Gastroesophageal sphincter (tissue), 4 donors: ENCODE measurements around the gene TMEM255B. TPM values are rescaled to one million over a fixed set of nuclear protein-coding genes. Genes with fewer than 3 reads are reported as not detected.

Experiments used
- ATAC-seq: fragments of 150-250 bp; one replicate; pipeline ENCODE4 v1.9.1; 2016; ENCODE audit warnings: mild to moderate bottlenecking, moderate library complexity
- H3K27ac ChIP-seq, 4 donors: fragments of 200-600 bp; sonication (generic) in 3 of 4; 1 replicate in 3 of 4; 2 replicates in 1 of 4; pipeline ENCODE4 v1.5.1; 2016 to 2019
- H3K27me3 ChIP-seq: fragments of 200-600 bp; sonication (generic); one replicate; pipeline ENCODE4 v1.5.1; 2019
- H3K36me3 ChIP-seq, 2 donors: fragments of 200-600 bp; sonication (generic); one replicate each; pipeline ENCODE4 v1.5.1; 2019; ENCODE audit warnings: control low read depth in 1 of 2
- H3K4me1 ChIP-seq, 3 donors: fragments of 200-600 bp; sonication (generic); 1 replicate in 2 of 3; 2 replicates in 1 of 3; pipeline ENCODE4 v1.5.1; 2016 to 2019; ENCODE audit warnings: control low read depth in 2 of 3
- H3K4me3 ChIP-seq, 2 donors: fragments of 200-600 bp; sonication (generic); one replicate each; pipeline ENCODE4 v1.5.1; 2019; ENCODE audit warnings: mild to moderate bottlenecking in 1 of 2, moderate library complexity in 1 of 2
- H3K9me3 ChIP-seq, 3 donors: fragments of 200-600 bp; sonication (generic); one replicate each; pipeline ENCODE4 v1.5.1; 2017 to 2019; ENCODE audit warnings: control low read depth in 2 of 3
- CTCF ChIP-seq, 4 experiments: fragments of 200-600 bp in 2 of 4; fragments of 450-650 bp in 2 of 4; sonication (generic) in 1 of 4; IDR thresholded peaks; one replicate each; pipeline ENCODE4 v1.5.1; 2017 to 2019; ENCODE audit warnings: antibody characterized with exemption in 4 of 4, mild to moderate bottlenecking in 2 of 4, moderate library complexity in 2 of 4
- EP300 ChIP-seq: sonication (generic); formaldehyde crosslinking; IDR thresholded peaks from one replicate; pipeline ENCODE4 v1.6.1; 2017; ENCODE audit warnings: antibody characterized with exemption, mild to moderate bottlenecking
- POLR2A ChIP-seq, 2 donors: fragments of 450-650 bp; IDR thresholded peaks; one replicate each; pipeline ENCODE4 v1.6.1; 2017; ENCODE audit warnings: antibody characterized with exemption in 2 of 2, mild to moderate bottlenecking in 2 of 2, moderate library complexity in 1 of 2
- POLR2AphosphoS5 ChIP-seq: sonication (generic); formaldehyde crosslinking; IDR thresholded peaks from one replicate; pipeline ENCODE4 v1.6.1; 2017; ENCODE audit warnings: antibody characterized with exemption
- WGBS, 2 donors: methylation state at CpG; one replicate each; pipeline ENCODE4 v1.1.5; 2018; ENCODE audit warnings: low coverage in 1 of 2; 5-methylcytosine and 5-hydroxymethylcytosine counted together
- total RNA-seq, 4 donors: library from RNA; depleted of rRNA; stranded (reverse); fragments of >200 nt; gene quantifications; one replicate each; pipeline ENCODE4 v1.1.0, GENCODE V29; 2016

Gene TMEM255B
- total RNA-seq, 4 donors from 2014 or later: 4.9 to 13.2 (median 7.8) TPM

- no peak for ATAC-seq
- no peak overlapping the region for H3K27ac ChIP-seq
- H3K27me3 ChIP-seq: no peaks in the 10 kb centered on the region
- H3K36me3 ChIP-seq: peaks cover 0 to 27% of the 10 kb centered on the region in 2 donors
- H3K4me1 ChIP-seq: no peaks in the 10 kb centered on the region
- TF ChIP-seq POLR2AphosphoS5 (no peak), POLR2A (IDR thresholded peaks at IDR 0.05) (no peak), EP300 (no peak), CTCF (IDR thresholded peaks at IDR 0.05) (no peak)
- H3K9me3 ChIP-seq: no peaks in the 10 kb centered on the region
- H3K4me3 ChIP-seq: no peak overlapping the region
- 74 to 86% methylated on average over 12 to 19 of the region's 20 CpGs for WGBS, 2 donors
These were observed 37.4 kb downstream of the TMEM255B start for GRCh38 chr13:113796211-113796963.

- H3K4me1 ChIP-seq: peaks cover 0 to 7% (median 2%) of the 10 kb centered on the region in 3 donors
- peaks cover 0 to 27% of the 10 kb centered on the region in 2 donors for H3K36me3 ChIP-seq
- H3K4me3 ChIP-seq: no peak overlapping the region
- WGBS, 2 donors: 76 to 100% methylated on average over 6 to 8 of the region's 30 CpGs
- no peaks in the 10 kb centered on the region for H3K9me3 ChIP-seq
- H3K27ac ChIP-seq: no peak overlapping the region
- H3K27me3 ChIP-seq: no peaks in the 10 kb centered on the region
- TF ChIP-seq EP300 (no peak), POLR2AphosphoS5 (no peak), POLR2A (IDR thresholded peaks at IDR 0.05) (no peak), CTCF (IDR thresholded peaks at IDR 0.05) (no peak)
- ATAC-seq: no peak
These were observed 38.1 kb downstream of the TMEM255B start for GRCh38 chr13:113796964-113797676.

- 74 to 78% methylated on average over 2 of the region's 2 CpGs for WGBS, 2 donors
These were observed 39.3 kb downstream of the TMEM255B start for GRCh38 chr13:113798200-113798811.

GRCh38 chr13:113800576-113800926, 41.5 kb downstream of the TMEM255B start:
- no peak overlapping the region for H3K4me3 ChIP-seq
- no peak for TF ChIP-seq POLR2AphosphoS5
- TF ChIP-seq CTCF (IDR thresholded peaks at IDR 0.05): no peak
- no peak for TF ChIP-seq EP300
- no peak for TF ChIP-seq POLR2A (IDR thresholded peaks at IDR 0.05)
- H3K27ac ChIP-seq: no peak overlapping the region
- peaks cover 0 to 20% of the 10 kb centered on the region in 2 donors for H3K36me3 ChIP-seq
- no peaks in the 10 kb centered on the region for H3K9me3 ChIP-seq
- peaks cover 0 to 21% (median 2%) of the 10 kb centered on the region in 3 donors for H3K4me1 ChIP-seq
- WGBS, 2 donors: no CpG with 5 or more reads among the region's 10 CpGs
- H3K27me3 ChIP-seq: no peaks in the 10 kb centered on the region
- no peak for ATAC-seq

More at GRCh38 chr13:113798200-113798811, 39.3 kb downstream of the TMEM255B start:
- no peaks in the 10 kb centered on the region for H3K9me3 ChIP-seq
- no peak for ATAC-seq
- peaks cover 0 to 11% (median 2%) of the 10 kb centered on the region in 3 donors for H3K4me1 ChIP-seq
- no peak overlapping the region for H3K27ac ChIP-seq
- no peaks in the 10 kb centered on the region for H3K27me3 ChIP-seq
- peaks cover 0 to 25% of the 10 kb centered on the region in 2 donors for H3K36me3 ChIP-seq
- no peak overlapping the region for H3K4me3 ChIP-seq
- TF ChIP-seq EP300 (no peak), POLR2A (IDR thresholded peaks at IDR 0.05) (no peak), POLR2AphosphoS5 (no peak), CTCF (IDR thresholded peaks at IDR 0.05) (no peak)
